GM12875 (cell line): ENCODE results near the gene CACNA1D.

Experiments
- H3K4me3 ChIP-seq: one replicate; pipeline ENCODE4 v1.5.1; 2011; ENCODE audit warnings: low read depth, low read length, control low read depth
- TF ChIP-seq, protein P1 (sequence below): IDR thresholded peaks from 2 replicates; pipeline ENCODE4 v1.5.1; 2011; ENCODE audit warnings: low read depth, mild to moderate bottlenecking, control low read depth, inconsistent platforms, low read length, moderate library complexity, borderline replicate concordance; ENCODE audit not compliant: insufficient read depth

CACNA1D gene

DNA sequence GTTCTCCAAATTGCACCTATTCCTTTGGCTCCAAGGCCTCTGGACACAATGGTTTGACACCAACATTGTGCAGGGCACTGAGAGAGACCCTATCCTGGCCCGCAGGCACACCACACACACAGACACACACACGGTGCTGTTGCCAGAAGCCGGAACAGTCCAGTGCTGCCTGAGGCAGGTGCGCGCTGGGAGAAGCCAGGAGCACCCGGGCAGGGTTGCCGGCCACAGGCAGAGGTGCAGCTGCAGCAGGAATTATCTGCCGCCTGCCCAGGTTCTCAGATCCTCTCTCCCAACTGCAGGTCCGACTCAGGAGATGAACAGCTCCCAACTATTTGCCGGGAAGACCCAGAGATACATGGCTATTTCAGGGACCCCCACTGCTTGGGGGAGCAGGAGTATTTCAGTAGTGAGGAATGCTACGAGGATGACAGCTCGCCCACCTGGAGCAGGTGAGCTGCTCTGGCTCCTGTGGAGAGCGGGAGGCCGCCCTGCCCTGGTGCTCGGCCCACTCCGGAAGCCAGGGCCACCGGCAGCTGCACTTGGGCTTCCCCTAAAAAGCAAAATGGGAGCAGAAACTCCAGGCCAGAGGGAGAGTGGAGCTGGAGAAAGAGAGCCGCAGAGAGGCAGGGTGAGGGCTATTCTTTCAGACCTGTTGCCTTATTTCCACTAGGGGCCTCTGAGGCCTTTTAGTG is 308.9 kb downstream of the CACNA1D start:
- TF ChIP-seq, protein P1, sequence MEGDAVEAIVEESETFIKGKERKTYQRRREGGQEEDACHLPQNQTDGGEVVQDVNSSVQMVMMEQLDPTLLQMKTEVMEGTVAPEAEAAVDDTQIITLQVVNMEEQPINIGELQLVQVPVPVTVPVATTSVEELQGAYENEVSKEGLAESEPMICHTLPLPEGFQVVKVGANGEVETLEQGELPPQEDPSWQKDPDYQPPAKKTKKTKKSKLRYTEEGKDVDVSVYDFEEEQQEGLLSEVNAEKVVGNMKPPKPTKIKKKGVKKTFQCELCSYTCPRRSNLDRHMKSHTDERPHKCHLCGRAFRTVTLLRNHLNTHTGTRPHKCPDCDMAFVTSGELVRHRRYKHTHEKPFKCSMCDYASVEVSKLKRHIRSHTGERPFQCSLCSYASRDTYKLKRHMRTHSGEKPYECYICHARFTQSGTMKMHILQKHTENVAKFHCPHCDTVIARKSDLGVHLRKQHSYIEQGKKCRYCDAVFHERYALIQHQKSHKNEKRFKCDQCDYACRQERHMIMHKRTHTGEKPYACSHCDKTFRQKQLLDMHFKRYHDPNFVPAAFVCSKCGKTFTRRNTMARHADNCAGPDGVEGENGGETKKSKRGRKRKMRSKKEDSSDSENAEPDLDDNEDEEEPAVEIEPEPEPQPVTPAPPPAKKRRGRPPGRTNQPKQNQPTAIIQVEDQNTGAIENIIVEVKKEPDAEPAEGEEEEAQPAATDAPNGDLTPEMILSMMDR = no peak
- H3K4me3 ChIP-seq = no peak overlapping the region

DNA sequence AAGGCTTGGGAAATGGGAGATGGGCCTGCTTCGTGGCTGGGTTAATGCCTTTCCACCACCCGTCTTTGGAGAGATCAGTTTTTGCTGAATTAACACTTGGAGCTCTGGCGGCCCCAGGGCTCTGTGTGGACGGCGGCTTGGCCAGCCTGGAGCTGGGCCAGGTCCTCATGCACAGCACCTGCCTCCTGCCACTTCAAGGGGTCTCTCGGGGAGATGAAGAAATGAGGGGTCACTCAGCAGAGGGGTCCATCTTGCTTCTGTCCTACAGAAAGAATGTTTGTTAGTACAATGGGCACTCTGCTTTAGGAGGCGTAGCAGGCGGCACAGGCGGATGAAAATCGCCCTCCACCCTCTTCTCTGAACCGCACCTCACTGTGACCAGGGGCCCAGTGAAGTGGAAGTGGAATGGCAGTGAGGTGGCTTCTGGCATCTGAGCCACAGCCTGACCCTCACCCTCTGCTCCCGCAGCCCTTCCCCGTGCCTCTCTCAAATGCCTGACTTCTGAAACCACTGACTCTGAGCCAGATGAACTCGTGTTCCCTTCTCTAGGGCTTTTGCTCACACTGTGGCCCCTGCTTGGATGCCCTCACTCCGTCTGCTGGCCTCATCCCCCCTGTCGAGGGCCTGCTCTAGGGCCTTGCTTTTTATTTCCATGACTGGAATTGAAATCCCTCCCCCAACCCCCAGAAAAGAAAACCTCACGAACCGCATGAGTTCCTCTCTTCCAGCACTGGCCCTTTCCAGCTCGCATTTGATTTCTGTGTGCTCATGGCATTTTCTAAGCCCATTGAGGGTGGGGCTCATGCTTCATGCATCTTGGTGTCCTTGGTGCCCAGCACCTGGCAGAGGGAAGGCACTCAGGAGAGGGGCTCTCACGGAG is 309.6 kb downstream of the CACNA1D start:
- TF ChIP-seq, protein P1 = no peak
- H3K4me3 ChIP-seq = no peak overlapping the region

DNA sequence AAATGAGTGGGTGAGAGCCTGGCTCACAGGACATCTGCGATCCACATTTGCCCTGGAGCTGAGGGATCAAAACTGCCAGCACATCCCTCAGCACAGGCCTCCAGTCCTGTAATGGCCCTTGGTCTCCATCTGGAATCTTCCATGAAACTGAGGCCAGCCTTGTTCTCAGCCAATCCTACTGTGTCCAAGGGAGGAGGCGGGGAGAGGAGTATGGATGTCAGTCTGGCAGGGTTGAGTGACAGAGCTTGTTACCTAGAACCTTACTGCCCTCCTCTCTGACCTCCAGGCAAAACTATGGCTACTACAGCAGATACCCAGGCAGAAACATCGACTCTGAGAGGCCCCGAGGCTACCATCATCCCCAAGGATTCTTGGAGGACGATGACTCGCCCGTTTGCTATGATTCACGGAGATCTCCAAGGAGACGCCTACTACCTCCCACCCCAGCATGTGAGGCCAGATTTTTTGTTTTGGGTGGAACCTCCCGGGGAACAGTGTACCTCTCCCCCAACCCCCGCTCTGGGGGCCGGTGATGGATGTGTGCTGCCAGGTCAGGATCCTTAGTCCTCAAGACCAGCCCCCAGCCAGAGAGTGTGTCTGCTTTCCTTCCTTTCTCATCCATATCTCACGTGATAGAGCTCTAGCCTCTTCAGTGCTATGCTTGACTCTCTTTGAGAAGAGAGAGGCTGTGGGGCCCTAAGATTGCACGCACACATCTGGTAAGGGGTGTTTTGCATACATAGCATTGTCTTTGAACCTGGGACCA is 310.5 kb downstream of the CACNA1D start:
- H3K4me3 ChIP-seq = no peak overlapping the region
- TF ChIP-seq, protein P1 = no peak

DNA sequence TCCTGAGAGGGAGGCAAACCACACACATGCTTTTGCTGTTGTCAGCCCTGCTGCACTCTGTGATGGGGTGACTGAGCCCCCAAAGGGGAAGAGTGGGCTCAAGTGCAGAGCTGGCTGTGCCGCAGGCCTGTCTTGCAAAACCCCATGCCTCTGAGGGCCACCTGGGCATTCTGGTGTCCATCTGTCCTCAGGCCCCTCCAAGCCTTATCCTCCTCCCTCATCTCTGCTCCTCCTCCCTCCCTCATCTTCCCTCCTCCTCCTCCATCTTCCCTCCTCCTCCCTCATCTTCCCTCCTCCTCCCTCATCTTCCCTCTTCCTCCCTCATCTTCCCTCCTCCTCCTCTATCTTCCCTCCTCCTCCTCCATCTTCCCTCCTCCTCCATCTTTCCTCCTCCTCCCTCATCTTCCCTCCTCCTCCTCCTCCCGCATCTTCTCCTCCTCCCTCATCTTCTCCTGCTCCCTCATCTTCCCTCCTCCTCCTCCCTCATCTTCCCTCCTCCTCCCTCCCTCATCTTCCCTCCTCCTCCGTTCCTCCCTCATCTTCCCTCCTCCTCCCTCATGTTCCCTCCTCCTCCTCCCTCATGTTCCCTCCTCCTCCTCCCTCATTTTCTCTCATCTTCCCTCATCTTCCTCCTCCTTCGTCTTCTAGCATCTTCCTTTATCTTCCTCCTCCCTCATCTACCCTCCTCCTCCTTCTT is 311.2 kb downstream of the CACNA1D start:
- TF ChIP-seq, protein P1 = no peak
- no peak overlapping the region for H3K4me3 ChIP-seq

DNA sequence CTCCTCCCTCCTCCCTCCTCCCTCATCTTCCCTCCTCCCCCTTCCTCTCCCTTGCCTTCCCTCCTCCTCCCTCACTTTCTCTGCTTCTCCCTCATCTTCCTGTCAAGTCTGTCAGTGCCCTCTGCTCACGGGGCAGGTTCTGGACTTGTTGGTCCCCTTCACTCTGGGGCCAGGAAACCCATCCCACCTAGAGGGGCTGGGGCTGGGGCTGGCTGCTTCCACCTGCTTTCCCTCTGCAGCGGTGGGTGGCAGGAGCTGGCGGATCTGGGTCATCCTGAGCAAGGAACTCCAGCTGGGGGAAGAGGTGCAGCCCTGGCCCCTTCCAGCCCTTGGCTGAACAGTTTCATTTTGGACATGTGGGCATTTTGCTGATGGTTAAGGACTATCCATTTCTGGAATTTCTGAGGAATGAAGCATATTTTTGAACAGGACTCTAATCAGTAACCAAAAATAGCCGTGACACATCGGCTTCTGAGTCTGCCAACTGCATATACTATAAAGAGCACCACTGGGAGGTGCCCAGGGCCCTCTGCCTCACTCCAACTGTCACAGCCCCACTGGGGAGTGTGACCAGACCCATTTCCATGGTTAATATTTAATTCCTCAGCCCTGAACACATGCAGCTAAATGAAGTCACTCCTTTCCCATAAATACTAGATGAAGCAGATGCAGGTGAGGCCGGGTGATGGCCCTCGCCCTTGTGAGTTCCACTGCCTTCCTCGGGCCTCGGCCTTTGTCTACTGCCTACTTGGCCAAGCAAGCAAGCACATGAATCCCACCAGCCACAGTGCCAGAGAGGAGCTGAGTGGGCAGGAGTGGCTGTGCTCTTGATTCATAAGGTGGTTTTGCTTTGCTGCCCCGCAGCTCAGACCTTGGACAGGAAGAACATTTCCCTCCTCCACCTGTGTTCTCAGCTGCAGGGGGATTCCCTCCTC is 312.0 kb downstream of the CACNA1D start:
- no peak overlapping the region for H3K4me3 ChIP-seq
- TF ChIP-seq, protein P1 = no peak
